HepG2 (cell line): ENCODE measurements around the gene ZMYND10. TPM values are rescaled to one million over a fixed set of nuclear protein-coding genes. Genes with fewer than 3 reads are reported as not detected.

Source experiments
- BHLHE40 ChIP-seq: IDR thresholded peaks from 2 replicates; pipeline ENCODE4 v1.6.1; 2011; ENCODE audit warnings: low read length, improper control_type of control experiment
- CBX5 ChIP-seq: sonication (generic); formaldehyde crosslinking; IDR thresholded peaks from 2 replicates; pipeline ENCODE4 v1.4.0; 2020; ENCODE audit warnings: missing genetic modification reagents, borderline replicate concordance
- CHCHD3 ChIP-seq: sonication (generic); formaldehyde crosslinking; IDR thresholded peaks from 2 replicates; pipeline ENCODE4 v1.8.0; 2022; ENCODE audit warnings: mild to moderate bottlenecking, missing genetic modification reagents, moderate library complexity
- CHD2 ChIP-seq: IDR thresholded peaks from 2 replicates; pipeline ENCODE4 v1.6.1; 2011; ENCODE audit warnings: low read depth, low read length, improper control_type of control experiment
- CREB1 ChIP-seq, 2 experiments: fragments of 450-650 bp in 1 of 2; IDR thresholded peaks; 2 replicates each; pipeline ENCODE4 v1.6.1; 2016 to 2017; ENCODE audit warnings: control low read depth in 1 of 2, mild to moderate bottlenecking in 1 of 2, missing compliant biosample characterization in 1 of 2, missing genetic modification characterization in 1 of 2
- DNMT3B ChIP-seq: conservative IDR thresholded peaks from 2 replicates; pipeline ENCODE4 v1.6.1; 2016; ENCODE audit warnings: missing biosample characterization, control low read depth
- EED ChIP-seq: sonication (generic); formaldehyde crosslinking; IDR thresholded peaks from 2 replicates; pipeline ENCODE4 v1.5.0; 2020; ENCODE audit warnings: mild to moderate bottlenecking, missing genetic modification reagents
- FOXJ3 ChIP-seq: sonication (generic); formaldehyde crosslinking; IDR thresholded peaks from 2 replicates; pipeline ENCODE4 v1.4.0; 2020; ENCODE audit warnings: missing genetic modification reagents, mild to moderate bottlenecking, borderline replicate concordance
- HMG20A ChIP-seq: IDR thresholded peaks from 2 replicates; pipeline ENCODE4 v1.6.1; 2016; ENCODE audit warnings: borderline replicate concordance
- KDM5A ChIP-seq: fragments of 200-600 bp; sonication (generic); IDR thresholded peaks from 2 replicates; pipeline ENCODE4 v1.7.0; 2018; ENCODE audit warnings: antibody characterized with exemption, mild to moderate bottlenecking, low read length, borderline replicate concordance
- MAF1 ChIP-seq: sonication (generic); formaldehyde crosslinking; IDR thresholded peaks from 2 replicates; pipeline ENCODE4 v1.5.0; 2020; ENCODE audit warnings: missing genetic modification reagents, borderline replicate concordance
- MATR3 ChIP-seq: sonication (generic); formaldehyde crosslinking; IDR thresholded peaks from 2 replicates; pipeline ENCODE4 v1.4.0; 2020; ENCODE audit warnings: missing genetic modification reagents
- MTA3 ChIP-seq: sonication (generic); formaldehyde crosslinking; IDR thresholded peaks from 2 replicates; pipeline ENCODE4 v1.4.0; 2020; ENCODE audit warnings: missing genetic modification reagents
- PAWR ChIP-seq: sonication (generic); formaldehyde crosslinking; IDR thresholded peaks from 2 replicates; pipeline ENCODE4 v1.4.0; 2020; ENCODE audit warnings: missing genetic modification reagents, mild to moderate bottlenecking, borderline replicate concordance
- POGZ ChIP-seq: sonication (generic); formaldehyde crosslinking; IDR thresholded peaks from 2 replicates; pipeline ENCODE4 v1.4.0; 2020; ENCODE audit warnings: mild to moderate bottlenecking, missing genetic modification reagents
- SAP130 ChIP-seq: IDR thresholded peaks from 2 replicates; pipeline ENCODE4 v1.6.1; 2016; ENCODE audit warnings: low read depth
- SKI ChIP-seq: fragments of 450-650 bp; IDR thresholded peaks from one replicate; pipeline ENCODE4 v1.6.1; 2018; ENCODE audit warnings: mild to moderate bottlenecking; ENCODE audit not compliant: partially characterized antibody
- SYNCRIP ChIP-seq: fragments of 200-400 bp; formaldehyde crosslinking; IDR thresholded peaks from 2 replicates; pipeline ENCODE4 v1.6.1; 2018; ENCODE audit warnings: mild to moderate bottlenecking, low read depth, low read length; ENCODE audit not compliant: insufficient read depth
- TBL1XR1 ChIP-seq: fragments of 150-350 bp; IDR thresholded peaks from 2 replicates; pipeline ENCODE4 v1.6.1; 2014; ENCODE audit warnings: borderline replicate concordance, low read length; ENCODE audit not compliant: partially characterized antibody
- TSC22D2 ChIP-seq: sonication (generic); formaldehyde crosslinking; IDR thresholded peaks from 2 replicates; pipeline ENCODE4 v1.5.1; 2020; ENCODE audit warnings: missing genetic modification reagents, mild to moderate bottlenecking, borderline replicate concordance
- YEATS2 ChIP-seq: sonication (generic); formaldehyde crosslinking; IDR thresholded peaks from 2 replicates; pipeline ENCODE4 v1.4.0; 2020; ENCODE audit warnings: missing genetic modification reagents, borderline replicate concordance
- YY1 ChIP-seq: IDR thresholded peaks from 2 replicates; pipeline ENCODE4 v1.6.1; 2011; ENCODE audit warnings: low read length, low read depth, moderate library complexity, mild to moderate bottlenecking; ENCODE audit not compliant: insufficient read depth, insufficient replicate concordance
- ZC3H4 ChIP-seq: sonication (generic); formaldehyde crosslinking; IDR thresholded peaks from 2 replicates; pipeline ENCODE4 v1.4.0; 2020; ENCODE audit warnings: missing genetic modification reagents, borderline replicate concordance
- ZFYVE20 ChIP-seq: sonication (generic); formaldehyde crosslinking; IDR thresholded peaks from 2 replicates; pipeline ENCODE4 v1.8.0; 2023; ENCODE audit warnings: low read depth, mild to moderate bottlenecking, moderate library complexity, missing genetic modification reagents, borderline replicate concordance
- ZNF570 ChIP-seq: sonication (generic); formaldehyde crosslinking; IDR thresholded peaks from 2 replicates; pipeline ENCODE4 v1.4.0; 2020; ENCODE audit warnings: mild to moderate bottlenecking, missing genetic modification reagents, borderline replicate concordance
- ZNF724P ChIP-seq: sonication (generic); formaldehyde crosslinking; IDR thresholded peaks from 2 replicates; pipeline ENCODE4 v1.8.0; 2022; ENCODE audit warnings: missing genetic modification reagents, borderline replicate concordance
- ZNF776 ChIP-seq: sonication (generic); formaldehyde crosslinking; IDR thresholded peaks from 2 replicates; pipeline ENCODE4 v1.4.0; 2020; ENCODE audit warnings: mild to moderate bottlenecking, missing genetic modification reagents
- ZSCAN25 ChIP-seq: sonication (generic); formaldehyde crosslinking; IDR thresholded peaks from 2 replicates; pipeline ENCODE4 v1.8.0; 2022; ENCODE audit warnings: mild to moderate bottlenecking, missing genetic modification reagents
- polyA plus RNA-seq, 8 experiments: library from polyadenylated mRNA; depleted of rRNA in 3 of 8; stranded (reverse) in 7 of 8; unstranded in 1 of 8; fragments of >200 nt; fragmentation: Illumina TruSeq in 4 of 8; extraction: Trizol in 4 of 8; gene quantifications; 2 replicates each; pipeline versions ENCODE4 v1.2.1 to v1.2.3, GENCODE V29; 2011 to 2016; ENCODE audit warnings: low read depth in 4 of 8, missing spikeins in 1 of 8, mixed read lengths in 1 of 8; ENCODE audit not compliant: insufficient read depth in 1 of 8
- total RNA-seq, 5 experiments: library from RNA; depleted of rRNA; stranded (reverse); fragments of >200 nt; fragmentation: Illumina TruSeq; extraction: Trizol; gene quantifications; 2 replicates each; pipeline ENCODE4 v1.2.3, GENCODE V29; 2016; ENCODE audit warnings: low read depth in 1 of 5
- TF ChIP-seq, protein P1 (sequence below): sonication (generic); formaldehyde crosslinking; IDR thresholded peaks from 2 replicates; pipeline ENCODE4 v1.8.1; 2023; ENCODE audit warnings: mild to moderate bottlenecking, moderate library complexity, missing genetic modification reagents
- TF ChIP-seq, protein P2 (sequence below): sonication (generic); formaldehyde crosslinking; IDR thresholded peaks from 2 replicates; pipeline ENCODE4 v1.4.0; 2020; ENCODE audit warnings: missing genetic modification reagents

Gene ZMYND10
- total and polyA plus RNA-seq, 2 of the 13 experiments (the other 11 are each of a cell fraction or from before 2014, with no cell fraction given): 0.60 to 0.74 TPM

DNA sequence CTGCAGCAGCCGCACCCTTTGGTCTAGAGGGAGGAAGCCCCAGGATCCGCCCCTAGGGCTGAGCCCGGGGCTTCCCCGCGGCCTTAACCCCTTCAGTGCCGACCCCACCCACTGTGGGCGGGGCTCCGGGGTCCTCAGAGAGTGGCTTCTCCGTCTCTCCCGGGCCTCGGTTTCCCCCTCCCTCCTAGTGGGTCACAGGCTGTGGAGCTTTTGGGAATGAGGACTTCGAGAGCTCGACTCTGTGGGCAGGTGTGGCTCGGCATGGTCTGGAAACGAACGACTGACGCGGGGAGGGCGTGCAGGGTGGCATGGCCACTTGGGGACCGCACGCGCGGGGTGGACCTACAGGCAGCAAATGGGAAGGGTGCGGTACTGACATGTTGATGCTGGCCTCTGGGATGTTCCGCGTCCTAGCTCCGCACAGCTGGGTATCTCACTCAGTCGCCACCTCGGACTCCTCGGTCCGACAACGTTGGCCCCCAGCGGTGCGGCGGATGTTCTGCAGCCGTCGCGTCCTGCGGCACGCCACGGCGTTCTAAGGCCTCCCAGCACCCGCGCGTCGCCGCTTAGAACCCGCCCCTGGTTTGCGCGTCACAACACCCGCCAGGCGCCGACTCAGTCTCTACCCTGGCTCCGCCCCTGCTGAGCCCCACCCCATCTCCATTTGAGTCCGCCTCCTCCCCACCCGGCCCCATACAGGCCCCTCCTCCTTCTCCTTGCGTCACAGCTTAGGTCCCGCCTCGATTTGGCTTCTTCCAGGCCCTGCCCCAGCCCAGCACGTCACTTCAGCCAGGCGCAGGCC is 46.5 kb downstream of the ZMYND10 start, which contains the start of the genes HYAL3 and NAA80 (continued):
- TF ChIP-seq BHLHE40 (0 out of 2 replicates have a peak, but pooled peaks have one; percentile 22), FOXJ3 (no peak; the same call in 1 of the 2 replicates), YEATS2 (peak; percentile 44; the same call in 1 of the 2 replicates), ZNF570 (no peak), MATR3 (no peak), KDM5A (peak; percentile 61; the same call in 1 of the 2 replicates), ZFYVE20 (CRISPR knock-in tag) (no peak), ZC3H4 (CRISPR knock-in tag) (no peak; the same call in 1 of the 2 replicates), YY1 (no peak), DNMT3B (CRISPR knock-in tag) (no peak; the same call in 1 of the 2 replicates), MAF1 (CRISPR knock-in tag) (no peak; the same call in 1 of the 2 replicates), ZNF724P (0 out of 2 replicates have a peak, but pooled peaks have one; percentile 36), ZSCAN25 (CRISPR knock-in tag) (peak; percentile 23; the same call in 1 of the 2 replicates), TSC22D2 (no peak), HMG20A (no peak), POGZ (CRISPR knock-in tag) (peak; percentile 7; the same call in 1 of the 2 replicates), TBL1XR1 (no peak), SYNCRIP (no peak), SAP130 (CRISPR knock-in tag) (peak; percentile 54), CHD2 (no peak), EED (CRISPR knock-in tag) (peak; percentile 64; the same call in 1 of the 2 replicates), CREB1 (IDR thresholded peaks at IDR 0.05) (peak; percentile 90; the same call in 1 of the 2 replicates), CREB1 (CRISPR knock-in tag; IDR thresholded peaks at IDR 0.05) (no peak), CHCHD3 (CRISPR knock-in tag) (no peak; the same call in 1 of the 2 replicates), CBX5 (peak; percentile 49; the same call in 1 of the 2 replicates), PAWR (CRISPR knock-in tag) (no peak), SKI (peak; percentile 66), MTA3 (CRISPR knock-in tag) (no peak), ZNF776 (peak; percentile 15; the same call in 1 of the 2 replicates)
- TF ChIP-seq, protein P1, sequence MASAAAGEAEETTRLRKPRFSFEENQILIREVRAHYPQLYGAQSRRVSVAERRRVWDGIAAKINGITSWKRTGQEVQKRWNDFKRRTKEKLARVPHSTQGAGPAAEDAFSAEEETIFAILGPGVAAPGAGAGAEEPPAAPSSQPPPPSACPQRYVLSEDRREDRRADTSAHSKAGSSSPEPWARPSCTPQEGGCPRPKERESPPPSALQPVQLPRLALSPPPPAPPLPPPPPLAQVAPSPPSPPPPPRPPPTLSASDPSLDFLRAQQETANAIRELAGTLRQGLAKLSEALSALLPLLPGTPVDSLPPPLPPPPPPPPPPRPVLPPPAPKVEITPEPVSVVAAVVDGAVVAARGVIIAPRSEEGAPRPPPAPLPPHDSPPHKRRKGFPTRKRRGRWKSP (CRISPR knock-in tag): peak; percentile 89; the same call in 1 of the 2 replicates
- TF ChIP-seq, protein P2, sequence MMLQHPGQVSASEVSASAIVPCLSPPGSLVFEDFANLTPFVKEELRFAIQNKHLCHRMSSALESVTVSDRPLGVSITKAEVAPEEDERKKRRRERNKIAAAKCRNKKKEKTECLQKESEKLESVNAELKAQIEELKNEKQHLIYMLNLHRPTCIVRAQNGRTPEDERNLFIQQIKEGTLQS (CRISPR knock-in tag): no peak
